ENCODE measurements around the gene NKTR. TPM values are rescaled to one million over a fixed set of nuclear protein-coding genes. Genes with fewer than 3 reads are reported as not detected.

Gene NKTR
- total and polyA plus RNA-seq, 2 of the 13 experiments (the other 11 are each of a cell fraction or from before 2014, with no cell fraction given) = 41.3 to 59.6 TPM

DNA sequence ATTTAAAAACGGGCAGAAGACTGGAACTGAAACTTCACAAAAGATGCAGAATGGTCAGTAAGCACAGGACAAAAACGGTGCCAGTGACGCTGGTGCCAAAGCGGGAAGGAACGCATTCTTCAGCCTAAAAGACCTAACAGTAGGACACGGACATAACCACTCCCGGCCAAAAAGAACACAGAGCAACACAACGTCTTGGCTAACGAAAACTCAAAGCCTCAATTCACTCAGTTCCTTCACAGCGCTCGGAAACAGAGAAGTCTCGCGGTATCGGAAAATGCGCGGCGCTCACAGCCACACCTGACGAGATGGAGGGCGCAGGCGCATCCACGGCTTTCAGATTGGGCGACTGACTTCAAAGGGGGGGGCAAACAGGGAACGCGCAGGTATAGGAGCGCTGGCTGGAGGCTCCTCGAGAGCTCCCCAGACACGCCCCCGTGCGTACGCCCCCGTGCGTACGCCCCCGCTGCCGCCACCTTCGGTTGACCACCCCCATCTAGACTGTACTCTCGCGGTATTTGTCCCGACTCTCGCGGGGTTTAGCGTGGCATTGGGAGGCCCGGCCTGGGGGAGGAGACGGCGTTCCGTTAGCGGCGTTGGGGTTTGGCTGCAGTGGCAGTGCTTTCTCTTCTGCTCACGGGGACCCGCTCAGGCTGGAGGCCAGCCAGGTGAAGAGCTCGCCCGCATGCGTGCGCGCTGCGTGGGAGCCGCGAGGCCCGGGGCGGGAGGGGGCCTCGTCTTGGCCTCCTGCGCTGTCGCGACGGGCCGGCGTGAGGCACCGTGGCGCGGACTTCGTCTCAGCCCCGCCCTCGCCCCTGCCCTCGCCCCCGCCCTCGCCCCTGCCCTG lies at the start of gene NKTR (continued):
- TF ChIP-seq, protein P1, sequence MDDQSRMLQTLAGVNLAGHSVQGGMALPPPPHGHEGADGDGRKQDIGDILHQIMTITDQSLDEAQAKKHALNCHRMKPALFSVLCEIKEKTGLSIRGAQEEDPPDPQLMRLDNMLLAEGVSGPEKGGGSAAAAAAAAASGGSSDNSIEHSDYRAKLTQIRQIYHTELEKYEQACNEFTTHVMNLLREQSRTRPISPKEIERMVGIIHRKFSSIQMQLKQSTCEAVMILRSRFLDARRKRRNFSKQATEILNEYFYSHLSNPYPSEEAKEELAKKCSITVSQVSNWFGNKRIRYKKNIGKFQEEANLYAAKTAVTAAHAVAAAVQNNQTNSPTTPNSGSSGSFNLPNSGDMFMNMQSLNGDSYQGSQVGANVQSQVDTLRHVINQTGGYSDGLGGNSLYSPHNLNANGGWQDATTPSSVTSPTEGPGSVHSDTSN (CRISPR knock-in tag; IDR thresholded peaks at IDR 0.05; ENCODE audit: borderline replicate concordance) = no peak
- no peak for TF ChIP-seq MATR3 (CRISPR knock-in tag; IDR thresholded peaks at IDR 0.05)
- TF ChIP-seq SOX6 (IDR thresholded peaks at IDR 0.05) = no peak
- peak; percentile 64 for TF ChIP-seq SOX6 (CRISPR knock-in tag; IDR thresholded peaks at IDR 0.05)
- peak; percentile 72 for TF ChIP-seq PHF5A (CRISPR knock-in tag; IDR thresholded peaks at IDR 0.05; ENCODE audit: low read depth, unreplicated experiment)
- no peak; the same call in 1 of the 2 replicates for TF ChIP-seq HOXA5 (CRISPR knock-in tag; IDR thresholded peaks at IDR 0.05)
- TF ChIP-seq, protein P2, sequence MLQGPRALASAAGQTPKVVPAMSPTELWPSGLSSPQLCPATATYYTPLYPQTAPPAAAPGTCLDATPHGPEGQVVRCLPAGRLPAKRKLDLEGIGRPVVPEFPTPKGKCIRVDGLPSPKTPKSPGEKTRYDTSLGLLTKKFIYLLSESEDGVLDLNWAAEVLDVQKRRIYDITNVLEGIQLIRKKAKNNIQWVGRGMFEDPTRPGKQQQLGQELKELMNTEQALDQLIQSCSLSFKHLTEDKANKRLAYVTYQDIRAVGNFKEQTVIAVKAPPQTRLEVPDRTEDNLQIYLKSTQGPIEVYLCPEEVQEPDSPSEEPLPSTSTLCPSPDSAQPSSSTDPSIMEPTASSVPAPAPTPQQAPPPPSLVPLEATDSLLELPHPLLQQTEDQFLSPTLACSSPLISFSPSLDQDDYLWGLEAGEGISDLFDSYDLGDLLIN (CRISPR knock-in tag; IDR thresholded peaks at IDR 0.05; ENCODE audit: borderline replicate concordance) = no peak
- no peak for TF ChIP-seq ZBTB20 (CRISPR knock-in tag; IDR thresholded peaks at IDR 0.05; ENCODE audit: borderline replicate concordance, low read depth)
- TF ChIP-seq ZSCAN25 (CRISPR knock-in tag; IDR thresholded peaks at IDR 0.05) = peak; percentile 78
- no peak for TF ChIP-seq FOXO1 (CRISPR knock-in tag; IDR thresholded peaks at IDR 0.05)
- TF ChIP-seq SALL2 (CRISPR knock-in tag; IDR thresholded peaks at IDR 0.05) = peak; percentile 72
- no peak for TF ChIP-seq TBP (CRISPR knock-in tag; IDR thresholded peaks at IDR 0.05)
- peak; percentile 92 for TF ChIP-seq NCOA1 (CRISPR knock-in tag; IDR thresholded peaks at IDR 0.05)
- TF ChIP-seq, protein P3, sequence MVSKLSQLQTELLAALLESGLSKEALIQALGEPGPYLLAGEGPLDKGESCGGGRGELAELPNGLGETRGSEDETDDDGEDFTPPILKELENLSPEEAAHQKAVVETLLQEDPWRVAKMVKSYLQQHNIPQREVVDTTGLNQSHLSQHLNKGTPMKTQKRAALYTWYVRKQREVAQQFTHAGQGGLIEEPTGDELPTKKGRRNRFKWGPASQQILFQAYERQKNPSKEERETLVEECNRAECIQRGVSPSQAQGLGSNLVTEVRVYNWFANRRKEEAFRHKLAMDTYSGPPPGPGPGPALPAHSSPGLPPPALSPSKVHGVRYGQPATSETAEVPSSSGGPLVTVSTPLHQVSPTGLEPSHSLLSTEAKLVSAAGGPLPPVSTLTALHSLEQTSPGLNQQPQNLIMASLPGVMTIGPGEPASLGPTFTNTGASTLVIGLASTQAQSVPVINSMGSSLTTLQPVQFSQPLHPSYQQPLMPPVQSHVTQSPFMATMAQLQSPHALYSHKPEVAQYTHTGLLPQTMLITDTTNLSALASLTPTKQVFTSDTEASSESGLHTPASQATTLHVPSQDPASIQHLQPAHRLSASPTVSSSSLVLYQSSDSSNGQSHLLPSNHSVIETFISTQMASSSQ (IDR thresholded peaks at IDR 0.05; ENCODE audit: low read depth) = no peak
- TF ChIP-seq, protein P3 (CRISPR knock-in tag; IDR thresholded peaks at IDR 0.05; ENCODE audit: borderline replicate concordance) = peak; percentile 77
- no peak; the same call in 1 of the 2 replicates for TF ChIP-seq DNMT3B (CRISPR knock-in tag; conservative IDR thresholded peaks at IDR 0.05)
- TF ChIP-seq, protein P4, sequence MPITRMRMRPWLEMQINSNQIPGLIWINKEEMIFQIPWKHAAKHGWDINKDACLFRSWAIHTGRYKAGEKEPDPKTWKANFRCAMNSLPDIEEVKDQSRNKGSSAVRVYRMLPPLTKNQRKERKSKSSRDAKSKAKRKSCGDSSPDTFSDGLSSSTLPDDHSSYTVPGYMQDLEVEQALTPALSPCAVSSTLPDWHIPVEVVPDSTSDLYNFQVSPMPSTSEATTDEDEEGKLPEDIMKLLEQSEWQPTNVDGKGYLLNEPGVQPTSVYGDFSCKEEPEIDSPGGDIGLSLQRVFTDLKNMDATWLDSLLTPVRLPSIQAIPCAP (CRISPR knock-in tag; IDR thresholded peaks at IDR 0.05; ENCODE audit: low read depth) = peak; percentile 91
- TF ChIP-seq EHMT2 (IDR thresholded peaks at IDR 0.05; ENCODE audit: borderline replicate concordance, low read depth, low read length) = no peak
- TF ChIP-seq MIER2 (CRISPR knock-in tag; IDR thresholded peaks at IDR 0.05) = no peak
- TF ChIP-seq SMARCC2 (IDR thresholded peaks at IDR 0.05) = no peak
- no peak for TF ChIP-seq CCAR2 (optimal IDR thresholded peaks at IDR 0.05; ENCODE audit: low read depth, low read length)
- TF ChIP-seq ZNF33A (CRISPR knock-in tag; IDR thresholded peaks at IDR 0.05; ENCODE audit: borderline replicate concordance) = no peak
- peak; percentile 14; the same call in 1 of the 2 replicates for TF ChIP-seq ZNF816 (CRISPR knock-in tag; IDR thresholded peaks at IDR 0.05; ENCODE audit: borderline replicate concordance)
- TF ChIP-seq SUZ12 (IDR thresholded peaks at IDR 0.05; ENCODE audit: low read depth, low read length) = no peak
